HepG2 (cell line): Measurements from ENCODE around the gene SEMA3B. TPM values are rescaled to one million over a fixed set of nuclear protein-coding genes. Genes with fewer than 3 reads are reported as not detected.

Source experiments
- ARID4A ChIP-seq: sonication (generic); formaldehyde crosslinking; IDR thresholded peaks from 2 replicates; pipeline ENCODE4 v1.5.0; 2020; ENCODE audit warnings: mild to moderate bottlenecking, missing genetic modification reagents, borderline replicate concordance
- CENPT ChIP-seq: sonication (generic); formaldehyde crosslinking; IDR thresholded peaks from 2 replicates; pipeline ENCODE4 v1.8.0; 2022; ENCODE audit warnings: low read depth, mild to moderate bottlenecking, moderate library complexity, missing genetic modification reagents
- DR1 ChIP-seq: sonication (generic); formaldehyde crosslinking; IDR thresholded peaks from 2 replicates; pipeline ENCODE4 v1.8.0; 2021; ENCODE audit warnings: mild to moderate bottlenecking, missing genetic modification reagents, inconsistent platforms
- EHMT2 ChIP-seq: fragments of 200-600 bp; sonication (generic); IDR thresholded peaks from 2 replicates; pipeline ENCODE4 v1.7.0; 2017; ENCODE audit warnings: antibody characterized with exemption, low read depth, low read length, borderline replicate concordance
- ESRRA ChIP-seq: sonication (generic); formaldehyde crosslinking; IDR thresholded peaks from 2 replicates; pipeline ENCODE4 v1.5.1; 2020; ENCODE audit warnings: mild to moderate bottlenecking, low read depth, missing genetic modification reagents
- HNRNPK ChIP-seq: fragments of 200-400 bp; formaldehyde crosslinking; IDR thresholded peaks from 2 replicates; pipeline ENCODE4 v1.6.1; 2018; ENCODE audit warnings: low read length, low read depth, moderate library complexity, mild to moderate bottlenecking; ENCODE audit not compliant: poor library complexity, severe bottlenecking
- HNRNPUL1 ChIP-seq: fragments of 200-400 bp; formaldehyde crosslinking; IDR thresholded peaks from 2 replicates; pipeline ENCODE4 v1.6.1; 2017; ENCODE audit warnings: low read depth, mild to moderate bottlenecking, low read length, moderate library complexity
- MBNL3 ChIP-seq: fragments of 250-450 bp; sonication (Bioruptor Pico); conservative IDR thresholded peaks from 2 replicates; pipeline ENCODE4 v1.8.0; 2022; ENCODE audit warnings: mild to moderate bottlenecking, inconsistent platforms
- MLX ChIP-seq: IDR thresholded peaks from 2 replicates; pipeline ENCODE4 v1.6.1; 2016
- MYPOP ChIP-seq: sonication (generic); formaldehyde crosslinking; IDR thresholded peaks from 2 replicates; pipeline ENCODE4 v1.8.1; 2023; ENCODE audit warnings: mild to moderate bottlenecking, moderate library complexity, missing genetic modification reagents
- NFKB2 ChIP-seq: sonication (generic); formaldehyde crosslinking; IDR thresholded peaks from 2 replicates; pipeline ENCODE4 v1.4.0; 2020; ENCODE audit warnings: missing genetic modification reagents, borderline replicate concordance
- POLR2AphosphoS2 ChIP-seq: IDR thresholded peaks from 2 replicates; pipeline ENCODE4 v1.6.1; 2011; ENCODE audit warnings: low read depth, low read length, improper control_type of control experiment
- SCMH1 ChIP-seq: sonication (generic); formaldehyde crosslinking; IDR thresholded peaks from 2 replicates; pipeline ENCODE4 v1.9.0; 2021; ENCODE audit warnings: missing genetic modification reagents, mild to moderate bottlenecking, borderline replicate concordance
- SSRP1 ChIP-seq: IDR thresholded peaks from 2 replicates; pipeline ENCODE4 v1.6.1; 2016; ENCODE audit warnings: control low read depth
- TBL1XR1 ChIP-seq: fragments of 150-350 bp; IDR thresholded peaks from 2 replicates; pipeline ENCODE4 v1.6.1; 2014; ENCODE audit warnings: borderline replicate concordance, low read length; ENCODE audit not compliant: partially characterized antibody
- THAP11 ChIP-seq: IDR thresholded peaks from 2 replicates; pipeline ENCODE4 v1.6.1; 2016; ENCODE audit warnings: missing biosample characterization, missing genetic modification reagents
- ZNF235 ChIP-seq: sonication (generic); formaldehyde crosslinking; IDR thresholded peaks from 2 replicates; pipeline ENCODE4 v1.8.1; 2023; ENCODE audit warnings: mild to moderate bottlenecking, missing genetic modification reagents, borderline replicate concordance
- ZNF3 ChIP-seq: IDR thresholded peaks from 2 replicates; pipeline ENCODE4 v1.7.0; 2017; ENCODE audit warnings: inconsistent platforms
- ZNF44 ChIP-seq: sonication (generic); formaldehyde crosslinking; IDR thresholded peaks from 2 replicates; pipeline ENCODE4 v1.5.1; 2020; ENCODE audit warnings: mild to moderate bottlenecking, missing genetic modification reagents
- ZNF512B ChIP-seq: sonication (generic); formaldehyde crosslinking; IDR thresholded peaks from 2 replicates; pipeline ENCODE4 v1.5.1; 2020; ENCODE audit warnings: missing genetic modification reagents, mild to moderate bottlenecking, borderline replicate concordance
- ZNF556 ChIP-seq: sonication (generic); formaldehyde crosslinking; IDR thresholded peaks from 2 replicates; pipeline ENCODE4 v1.4.0; 2020; ENCODE audit warnings: mild to moderate bottlenecking, missing genetic modification reagents, borderline replicate concordance
- ZNF670 ChIP-seq: sonication (generic); formaldehyde crosslinking; IDR thresholded peaks from 2 replicates; pipeline ENCODE4 v1.8.0; 2022; ENCODE audit warnings: mild to moderate bottlenecking, missing genetic modification reagents, borderline replicate concordance
- ZNF75D ChIP-seq: sonication (generic); formaldehyde crosslinking; IDR thresholded peaks from 2 replicates; pipeline ENCODE4 v1.8.1; 2023; ENCODE audit warnings: missing genetic modification reagents, mild to moderate bottlenecking, borderline replicate concordance
- polyA plus RNA-seq, 8 experiments: library from polyadenylated mRNA; depleted of rRNA in 3 of 8; stranded (reverse) in 7 of 8; unstranded in 1 of 8; fragments of >200 nt; fragmentation: Illumina TruSeq in 4 of 8; extraction: Trizol in 4 of 8; gene quantifications; 2 replicates each; pipeline versions ENCODE4 v1.2.1 to v1.2.3, GENCODE V29; 2011 to 2016; ENCODE audit warnings: low read depth in 4 of 8, missing spikeins in 1 of 8, mixed read lengths in 1 of 8; ENCODE audit not compliant: insufficient read depth in 1 of 8
- total RNA-seq, 5 experiments: library from RNA; depleted of rRNA; stranded (reverse); fragments of >200 nt; fragmentation: Illumina TruSeq; extraction: Trizol; gene quantifications; 2 replicates each; pipeline ENCODE4 v1.2.3, GENCODE V29; 2016; ENCODE audit warnings: low read depth in 1 of 5

SEMA3B gene
- total and polyA plus RNA-seq, 2 of the 13 experiments (the other 11 are each of a cell fraction or from before 2014, with no cell fraction given), result 93.2 to 158 TPM

- no peak for TF ChIP-seq HNRNPUL1
- TF ChIP-seq ESRRA (CRISPR knock-in tag), result no peak; the same call in 1 of the 2 replicates
- TF ChIP-seq NFKB2, result no peak
- no peak for TF ChIP-seq MBNL3 (CRISPR knock-in tag)
- no peak for TF ChIP-seq SSRP1 (CRISPR knock-in tag)
- TF ChIP-seq ZNF670 (CRISPR knock-in tag), result no peak
- no peak; the same call in 1 of the 2 replicates for TF ChIP-seq ZNF235 (CRISPR knock-in tag)
- TF ChIP-seq ZNF44, result no peak
- no peak for TF ChIP-seq ZNF3 (CRISPR knock-in tag)
- TF ChIP-seq ZNF556, result no peak
- peak; percentile 77 for TF ChIP-seq ARID4A (CRISPR knock-in tag)
- TF ChIP-seq TBL1XR1, result no peak
- no peak for TF ChIP-seq MYPOP (CRISPR knock-in tag)
- no peak for TF ChIP-seq SCMH1
- no peak for TF ChIP-seq MLX
- no peak for TF ChIP-seq ZNF75D
- no peak for TF ChIP-seq DR1
- TF ChIP-seq THAP11, result no peak; the same call in 1 of the 2 replicates
- no peak for TF ChIP-seq ZNF512B (CRISPR knock-in tag)
- TF ChIP-seq HNRNPK, result peak; percentile 6
- no peak for TF ChIP-seq EHMT2
- TF ChIP-seq POLR2AphosphoS2, result no peak
- TF ChIP-seq CENPT, result no peak
Observed at GRCh38 chr3:50320853-50321335, 51.9 kb downstream of the SEMA3B start (continued).
